Trophoblast cell (in vitro differentiated cells and primary cell): ENCODE measurements around the gene IL6ST.

Experiments used
- DNase-seq, 2 donors: peaks; one replicate each; pipeline ENCODE4 v3.0.0-alpha.2; 2016
- H2AFZ ChIP-seq: 2 replicates; pipeline ENCODE4 v1.6.1; 2013; ENCODE audit warnings: low read length, moderate library complexity, mild to moderate bottlenecking; ENCODE audit not compliant: insufficient read depth, poor library complexity
- H2AK5ac ChIP-seq: 2 replicates; pipeline ENCODE4 v1.6.1; 2013; ENCODE audit warnings: mild to moderate bottlenecking, low read length
- H2BK120ac ChIP-seq: 2 replicates; pipeline ENCODE4 v1.6.1; 2013; ENCODE audit warnings: low read length, mild to moderate bottlenecking, moderate library complexity; ENCODE audit not compliant: insufficient read depth, poor library complexity
- H2BK12ac ChIP-seq: 2 replicates; pipeline ENCODE4 v1.6.1; 2013; ENCODE audit warnings: mild to moderate bottlenecking, low read length, moderate library complexity
- H2BK5ac ChIP-seq: 2 replicates; pipeline ENCODE4 v1.6.1; 2013; ENCODE audit warnings: low read length, low read depth, moderate library complexity, mild to moderate bottlenecking; ENCODE audit not compliant: poor library complexity
- H3K14ac ChIP-seq: 2 replicates; pipeline ENCODE4 v1.6.1; 2013; ENCODE audit warnings: mild to moderate bottlenecking, low read length
- H3K18ac ChIP-seq: 2 replicates; pipeline ENCODE4 v1.6.1; 2013; ENCODE audit warnings: mild to moderate bottlenecking, low read length
- H3K23ac ChIP-seq: 2 replicates; pipeline ENCODE4 v1.6.1; 2013; ENCODE audit warnings: low read length
- H3K27ac ChIP-seq: 2 replicates; pipeline ENCODE4 v1.5.1; 2013; ENCODE audit warnings: low read depth, mild to moderate bottlenecking, inconsistent platforms, low read length, moderate library complexity
- H3K27me3 ChIP-seq: 2 replicates; pipeline ENCODE4 v1.6.1; 2013; ENCODE audit warnings: inconsistent platforms, mild to moderate bottlenecking, low read length, moderate library complexity; ENCODE audit not compliant: insufficient read depth
- H3K36me3 ChIP-seq, 2 experiments: 1 replicate in 1 of 2; 2 replicates in 1 of 2; pipeline ENCODE4 v1.6.1; 2013; ENCODE audit warnings: low read length in 2 of 2, mild to moderate bottlenecking in 2 of 2, moderate library complexity in 1 of 2; ENCODE audit not compliant: insufficient read depth in 2 of 2, control insufficient read depth in 1 of 2
- H3K4ac ChIP-seq: 2 replicates; pipeline ENCODE4 v1.6.1; 2013; ENCODE audit warnings: low read depth, mild to moderate bottlenecking, low read length, moderate library complexity
- H3K4me1 ChIP-seq, 2 experiments: 1 replicate in 1 of 2; 2 replicates in 1 of 2; pipeline ENCODE4 v1.6.1; 2013; ENCODE audit warnings: low read length in 2 of 2, mild to moderate bottlenecking in 2 of 2, moderate library complexity in 1 of 2; ENCODE audit not compliant: insufficient read depth in 2 of 2, control insufficient read depth in 1 of 2
- H3K4me2 ChIP-seq: 2 replicates; pipeline ENCODE4 v1.6.1; 2013; ENCODE audit warnings: inconsistent platforms, mild to moderate bottlenecking, low read length, moderate library complexity
- H3K4me3 ChIP-seq: 2 replicates; pipeline ENCODE4 v1.5.1; 2013; ENCODE audit warnings: mild to moderate bottlenecking, low read depth, low read length, inconsistent platforms
- H3K79me1 ChIP-seq: one replicate; pipeline ENCODE4 v1.6.1; 2013; ENCODE audit warnings: low read length
- H3K79me2 ChIP-seq: 2 replicates; pipeline ENCODE4 v1.6.1; 2013; ENCODE audit warnings: low read length, mild to moderate bottlenecking; ENCODE audit not compliant: control insufficient read depth, insufficient read depth, poor library complexity
- H3K9ac ChIP-seq: 2 replicates; pipeline ENCODE4 v1.6.1; 2013; ENCODE audit warnings: mild to moderate bottlenecking, low read length
- H3K9me3 ChIP-seq: 2 replicates; pipeline ENCODE4 v1.6.1; 2013; ENCODE audit warnings: low read depth, mild to moderate bottlenecking, control low read depth, inconsistent platforms, low read length; ENCODE audit not compliant: insufficient read depth
- H4K12ac ChIP-seq: 2 replicates; pipeline ENCODE4 v1.6.1; 2013; ENCODE audit warnings: low read depth, mild to moderate bottlenecking, low read length, moderate library complexity
- H4K8ac ChIP-seq: 2 replicates; pipeline ENCODE4 v1.6.1; 2013; ENCODE audit warnings: low read depth, mild to moderate bottlenecking, low read length, moderate library complexity
- H4K91ac ChIP-seq: one replicate; pipeline ENCODE4 v1.6.1; 2013; ENCODE audit warnings: low read depth, mild to moderate bottlenecking, low read length, moderate library complexity
- WGBS: extraction: QIAGEN DNeasy Blood & Tissue Kit; methylation state at CpG from one replicate; pipeline ENCODE4 v1.1.7; 2013; ENCODE audit warnings: missing lambda C conversion rate; ENCODE audit not compliant: insufficient read length, insufficient coverage; ENCODE audit errors: extremely low coverage; 5-methylcytosine and 5-hydroxymethylcytosine counted together

IL6ST gene

GRCh38 chr5:55986931-55987330, 7.8 kb downstream of the IL6ST start:
- Histone ChIP-seq H3K36me3 (no peaks in the 10 kb centered on the region), H3K4me1 (no peaks in the 10 kb centered on the region), H3K79me2 (no peaks in the 10 kb centered on the region), H3K4me2 (no peak overlapping the region), H3K4ac (no peak overlapping the region), H3K9me3 (no peaks in the 10 kb centered on the region), H2BK12ac (no peak overlapping the region), H3K14ac (no peak overlapping the region), H4K12ac (no peak overlapping the region), H2BK120ac (no peak overlapping the region), H3K4me3 (no peak overlapping the region), H3K27ac (no peak overlapping the region), H4K91ac (no peak overlapping the region), H2AFZ (no peak overlapping the region), H3K27me3 (no peaks in the 10 kb centered on the region), H3K18ac (no peak overlapping the region), H3K23ac (no peak overlapping the region), H2BK5ac (no peak overlapping the region), H2AK5ac (no peak overlapping the region), H3K9ac (no peak overlapping the region), H3K79me1 (no peaks in the 10 kb centered on the region), H4K8ac (no peak overlapping the region)
- DNase-seq: no peak
- no CpG with 5 or more reads among the region's 4 CpGs for WGBS

GRCh38 chr5:55985181-55985580, 9.6 kb downstream of the IL6ST start:
- Histone ChIP-seq H3K9ac (no peak overlapping the region), H3K9me3 (no peaks in the 10 kb centered on the region)
- no CpG with 5 or more reads among the region's 6 CpGs for WGBS

GRCh38 chr5:55983986-55984385, 10.8 kb downstream of the IL6ST start:
- Histone ChIP-seq H3K4me1 (no peaks in the 10 kb centered on the region), H3K18ac (no peak overlapping the region), H3K4me3 (no peak overlapping the region), H3K4me2 (no peak overlapping the region), H2AFZ (no peak overlapping the region), H4K8ac (no peak overlapping the region), H3K14ac (no peak overlapping the region), H3K27ac (no peak overlapping the region), H2BK5ac (no peak overlapping the region), H3K27me3 (no peaks in the 10 kb centered on the region), H2BK120ac (no peak overlapping the region), H3K79me1 (no peaks in the 10 kb centered on the region), H4K12ac (no peak overlapping the region), H3K36me3 (peaks cover 0 to 2% of the 10 kb centered on the region in 2 experiments), H3K9ac (no peak overlapping the region), H3K23ac (no peak overlapping the region), H4K91ac (no peak overlapping the region), H3K79me2 (no peaks in the 10 kb centered on the region), H2BK12ac (no peak overlapping the region), H3K4ac (no peak overlapping the region), H3K9me3 (no peaks in the 10 kb centered on the region), H2AK5ac (no peak overlapping the region)
- WGBS: no CpG with 5 or more reads among the region's 2 CpGs
- DNase-seq: no peak

More at GRCh38 chr5:55985181-55985580, 9.6 kb downstream of the IL6ST start:
- no peaks in the 10 kb centered on the region for H3K27me3 ChIP-seq
- H3K4me3 ChIP-seq: no peak overlapping the region
- H2AFZ ChIP-seq: no peak overlapping the region
- no peak overlapping the region for H4K12ac ChIP-seq
- no peak overlapping the region for H3K4me2 ChIP-seq
- H3K14ac ChIP-seq: no peak overlapping the region
- no peak overlapping the region for H2AK5ac ChIP-seq
- H3K79me1 ChIP-seq: no peaks in the 10 kb centered on the region
- no peak for DNase-seq
- H4K8ac ChIP-seq: no peak overlapping the region
- H4K91ac ChIP-seq: no peak overlapping the region
- no peak overlapping the region for H2BK12ac ChIP-seq
- H3K36me3 ChIP-seq: peaks cover 0 to 1% of the 10 kb centered on the region in 2 experiments
- no peaks in the 10 kb centered on the region for H3K79me2 ChIP-seq
- H2BK5ac ChIP-seq: no peak overlapping the region
- no peaks in the 10 kb centered on the region for H3K4me1 ChIP-seq
- H3K18ac ChIP-seq: no peak overlapping the region
- H3K23ac ChIP-seq: no peak overlapping the region
- H2BK120ac ChIP-seq: no peak overlapping the region
- no peak overlapping the region for H3K4ac ChIP-seq
- no peak overlapping the region for H3K27ac ChIP-seq

GRCh38 chr5:55982957-55983381, 11.8 kb downstream of the IL6ST start:
- Histone ChIP-seq H3K79me2 (no peaks in the 10 kb centered on the region), H4K12ac (no peak overlapping the region), H2BK12ac (no peak overlapping the region), H3K27me3 (no peaks in the 10 kb centered on the region), H2AFZ (no peak overlapping the region), H2BK120ac (no peak overlapping the region), H4K8ac (no peak overlapping the region), H2AK5ac (no peak overlapping the region), H3K4me2 (no peak overlapping the region), H3K23ac (no peak overlapping the region), H3K18ac (no peak overlapping the region), H4K91ac (no peak overlapping the region), H2BK5ac (no peak overlapping the region), H3K79me1 (no peaks in the 10 kb centered on the region), H3K14ac (no peak overlapping the region), H3K9ac (no peak overlapping the region), H3K4ac (no peak overlapping the region), H3K9me3 (no peaks in the 10 kb centered on the region), H3K27ac (no peak overlapping the region), H3K4me1 (no peaks in the 10 kb centered on the region), H3K36me3 (peaks cover 0 to 2% of the 10 kb centered on the region in 2 experiments), H3K4me3 (no peak overlapping the region)
- WGBS: no CpG with 5 or more reads among the region's 5 CpGs
- DNase-seq: peak in 1 of 2 donors; percentile 26
